Measurements from ENCODE around the gene ACAP3.

DNA sequence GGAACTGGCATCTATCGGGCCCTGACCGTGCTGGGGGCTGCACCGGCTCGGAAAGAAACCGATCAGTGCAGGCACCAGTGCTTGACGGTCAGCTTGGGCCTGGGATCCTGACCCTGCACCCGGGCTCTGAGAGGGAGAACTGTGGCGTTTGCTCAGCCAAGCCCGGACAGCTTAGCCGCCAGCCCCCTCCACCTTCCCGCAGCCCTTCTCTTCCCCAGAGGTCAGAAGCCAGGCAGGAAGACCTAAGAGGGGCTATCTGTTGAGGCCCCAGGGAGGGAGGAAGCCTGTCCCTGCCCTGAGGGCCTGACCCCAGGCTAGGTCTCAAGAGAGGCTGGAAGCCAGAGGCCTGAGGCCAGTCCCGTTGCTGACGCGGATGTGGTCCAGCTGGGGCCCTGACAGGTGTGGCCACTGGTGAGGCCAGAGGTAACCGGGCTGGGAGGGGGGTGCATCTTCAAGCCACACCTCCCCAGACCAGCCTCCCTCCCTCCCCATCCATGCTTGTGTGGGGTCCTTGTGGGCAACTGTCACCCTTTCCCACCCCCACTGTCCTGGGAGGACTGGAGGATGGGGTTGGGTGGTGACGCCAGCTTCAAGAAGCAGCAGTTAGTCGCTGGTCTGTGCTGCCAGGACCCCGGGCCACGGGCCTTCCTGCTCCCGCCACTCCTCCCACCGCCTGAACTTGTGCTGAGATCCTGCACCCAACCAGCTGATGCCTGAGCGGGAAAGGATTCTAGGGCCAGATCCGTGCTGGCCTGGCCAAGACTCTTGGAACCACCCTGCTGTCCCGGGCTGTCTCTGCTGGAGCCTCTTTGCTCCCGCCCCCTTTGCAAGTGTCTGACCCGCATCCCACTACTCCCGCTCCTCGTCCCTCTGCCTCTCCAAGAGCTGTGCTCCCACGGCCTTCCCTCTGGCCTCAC, 44.0 kb upstream of the ACAP3 start:
- TF ChIP-seq CTCF (conservative IDR thresholded peaks at IDR 0.05; ENCODE audit: low read length) (no peak), EZH2phosphoT487 (IDR thresholded peaks at IDR 0.05; ENCODE audit: borderline replicate concordance) (no peak)

All from Loucy (cell line).